SK-N-MC (cell line): ENCODE measurements around the gene NT5DC1.
"Not testable (repeated sequence)": the region's sequence is repeated elsewhere in the genome, so short reads cannot be mapped to it uniquely, and the experiment has no call there.

Experiments used
- DNase-seq: peaks from one replicate; pipeline ENCODE4 v3.0.0-alpha.2; 2011; ENCODE audit warnings: low read depth, low spot score
- H3K27ac ChIP-seq: fragments of 200-600 bp; sonication (generic); 2 replicates; pipeline ENCODE4 v1.5.1; 2016; ENCODE audit warnings: mixed run types
- H3K36me3 ChIP-seq: fragments of 200-600 bp; sonication (generic); 2 replicates; pipeline ENCODE4 v1.6.1; 2017; ENCODE audit warnings: antibody characterized with exemption, low read length, mixed read lengths; ENCODE audit not compliant: insufficient read depth
- H3K4me3 ChIP-seq: fragments of 200-600 bp; sonication (generic); 2 replicates; pipeline ENCODE4 v1.5.1; 2016
- H3K9ac ChIP-seq: fragments of 200-600 bp; sonication (generic); 2 replicates; pipeline ENCODE4 v1.8.0; 2017; ENCODE audit warnings: mixed run types, mixed read lengths; ENCODE audit not compliant: insufficient read length
- H3K9me3 ChIP-seq: fragments of 200-600 bp; sonication (generic); 2 replicates; pipeline ENCODE4 v1.6.1; 2017; ENCODE audit warnings: low read depth, mild to moderate bottlenecking, antibody characterized with exemption, low read length, moderate library complexity, mixed read lengths
- EZH2 ChIP-seq: fragments of 200-600 bp; sonication (generic); IDR thresholded peaks from one replicate; pipeline ENCODE4 v1.6.1; 2017; ENCODE audit warnings: antibody characterized with exemption
- FOXP2 ChIP-seq: optimal IDR thresholded peaks from 2 replicates; pipeline ENCODE3; 2011; ENCODE audit warnings: mild to moderate bottlenecking, moderate library complexity; ENCODE audit not compliant: insufficient read depth; ENCODE audit errors: extremely low read length, control extremely low read depth
- POLR2AphosphoS5 ChIP-seq: IDR thresholded peaks from 2 replicates; pipeline ENCODE4 v1.6.1; 2012; ENCODE audit warnings: mild to moderate bottlenecking, low read depth, low read length, borderline replicate concordance

The NT5DC1 gene

GRCh38 chr6:116280161-116280932 lies 179.7 kb downstream of the NT5DC1 start:
- TF ChIP-seq POLR2AphosphoS5 = no peak
- no peak for DNase-seq

GRCh38 chr6:116280933-116281316 lies 180.3 kb downstream of the NT5DC1 start:
- TF ChIP-seq POLR2AphosphoS5 (no peak), EZH2 (no peak), FOXP2 (no peak)
- Histone ChIP-seq H3K9me3 (no peaks in the 10 kb centered on the region), H3K36me3 (peaks cover 7% of the 10 kb centered on the region; the same call in 1 of the 2 replicates), H3K4me3 (no peak overlapping the region), H3K27ac (no peak overlapping the region), H3K9ac (no peak overlapping the region)
- DNase-seq = no peak

More at GRCh38 chr6:116280161-116280932, 179.7 kb downstream of the NT5DC1 start:
- Histone ChIP-seq H3K9me3 (no peaks in the 10 kb centered on the region), H3K9ac (peak overlapping the region; percentile 60), H3K4me3 (peak overlapping the region; percentile 98), H3K27ac (no peak overlapping the region), H3K36me3 (peaks cover 7% of the 10 kb centered on the region; the same call in 1 of the 2 replicates)

- Histone ChIP-seq H3K4me3 (no peak overlapping the region), H3K9me3 (no peaks in the 10 kb centered on the region), H3K27ac (no peak overlapping the region), H3K36me3 (peaks cover 7% of the 10 kb centered on the region; the same call in 1 of the 2 replicates), H3K9ac (no peak overlapping the region)
- no peak for DNase-seq
- TF ChIP-seq FOXP2 = no peak
- TF ChIP-seq EZH2 = no peak
- TF ChIP-seq POLR2AphosphoS5 = no peak
These were observed 182.0 kb downstream of the NT5DC1 start for GRCh38 chr6:116282698-116283097.

- TF ChIP-seq EZH2 (no peak), FOXP2 (no peak), POLR2AphosphoS5 (no peak)
- Histone ChIP-seq H3K9me3 (no peaks in the 10 kb centered on the region), H3K36me3 (peaks cover 3% of the 10 kb centered on the region; the same call in 1 of the 2 replicates), H3K27ac (no peak overlapping the region), H3K9ac (no peak overlapping the region), H3K4me3 (no peak overlapping the region)
- DNase-seq = no peak
These were observed 182.5 kb downstream of the NT5DC1 start for GRCh38 chr6:116283191-116283590.

- not testable (repeated sequence) for H3K4me3 ChIP-seq, H3K36me3 ChIP-seq, DNase-seq, H3K27ac ChIP-seq, H3K9me3 ChIP-seq, H3K9ac ChIP-seq
These were observed 184.3 kb downstream of the NT5DC1 start for GRCh38 chr6:116284984-116285383.

- Histone ChIP-seq H3K9ac (no peak overlapping the region), H3K9me3 (no peaks in the 10 kb centered on the region), H3K36me3 (no peaks in the 10 kb centered on the region), H3K27ac (no peak overlapping the region), H3K4me3 (no peak overlapping the region)
- no peak for DNase-seq
- TF ChIP-seq FOXP2 (no peak), POLR2AphosphoS5 (no peak), EZH2 (no peak)
These were observed 186.2 kb downstream of the NT5DC1 start for GRCh38 chr6:116286773-116287358.

GRCh38 chr6:116287689-116288282 lies 187.1 kb downstream of the NT5DC1 start:
- Histone ChIP-seq H3K9me3 (no peaks in the 10 kb centered on the region), H3K9ac (no peak overlapping the region), H3K36me3 (no peaks in the 10 kb centered on the region), H3K4me3 (no peak overlapping the region), H3K27ac (no peak overlapping the region)
- DNase-seq = no peak
- TF ChIP-seq EZH2 (no peak), POLR2AphosphoS5 (no peak), FOXP2 (no peak)

GRCh38 chr6:116289876-116290275 lies 189.2 kb downstream of the NT5DC1 start:
- Histone ChIP-seq H3K9me3 (no peaks in the 10 kb centered on the region), H3K9ac (no peak overlapping the region), H3K27ac (no peak overlapping the region), H3K36me3 (no peaks in the 10 kb centered on the region), H3K4me3 (no peak overlapping the region)
- TF ChIP-seq EZH2 (no peak), POLR2AphosphoS5 (no peak), FOXP2 (no peak)
- no peak for DNase-seq
